IPS-15b (cell line): ENCODE results near the gene GSTP1.

Experiments
- H3K27me3 ChIP-seq: one replicate; pipeline ENCODE4 v1.6.1; 2013; ENCODE audit warnings: low read length; ENCODE audit not compliant: control insufficient read depth, insufficient read depth
- H3K36me3 ChIP-seq: one replicate; pipeline ENCODE4 v1.6.1; 2013; ENCODE audit warnings: low read length; ENCODE audit not compliant: control insufficient read depth, insufficient read depth
- H3K4me1 ChIP-seq: one replicate; pipeline ENCODE4 v1.6.1; 2013; ENCODE audit warnings: mild to moderate bottlenecking, low read length; ENCODE audit not compliant: control insufficient read depth, insufficient read depth
- H3K4me3 ChIP-seq: one replicate; pipeline ENCODE4 v1.5.1; 2013; ENCODE audit warnings: low read depth, low read length
- H3K9ac ChIP-seq: one replicate; pipeline ENCODE4 v1.6.1; 2013; ENCODE audit warnings: low read depth, mild to moderate bottlenecking, low read length
- H3K9me3 ChIP-seq: one replicate; pipeline ENCODE4 v1.6.1; 2013; ENCODE audit warnings: mild to moderate bottlenecking, low read length; ENCODE audit not compliant: control insufficient read depth, insufficient read depth

GSTP1 gene

GRCh38 chr11:67583247-67584204 is at the start of gene GSTP1:
Gene GSTP1, plus strand, starts transcription at chr11:67583812. Its CDS starts 32 bp downstream, at chr11:67583844.
- Histone ChIP-seq H3K9me3 (no peaks in the 10 kb centered on the region), H3K36me3 (peaks cover 32% of the 10 kb centered on the region), H3K4me3 (peak within 1 kb of the TSS; percentile 87), H3K9ac (peak within 1 kb of the TSS; percentile 85), H3K4me1 (peaks cover 22% of the 10 kb centered on the region), H3K27me3 (peaks cover 3% of the 10 kb centered on the region)

- H3K4me1 ChIP-seq = no peaks in the 10 kb centered on the region
- no peak overlapping the region for H3K4me3 ChIP-seq
- H3K9me3 ChIP-seq = peaks cover 10% of the 10 kb centered on the region
- H3K36me3 ChIP-seq = no peaks in the 10 kb centered on the region
- no peak overlapping the region for H3K9ac ChIP-seq
- H3K27me3 ChIP-seq = no peaks in the 10 kb centered on the region
Measured at GRCh38 chr11:67534070-67534679, 49.4 kb upstream of the GSTP1 start.

- H3K9ac ChIP-seq = no peak overlapping the region
- peaks cover 10% of the 10 kb centered on the region for H3K9me3 ChIP-seq
Measured at GRCh38 chr11:67535561-67535960, 48.1 kb upstream of the GSTP1 start.

GRCh38 chr11:67538306-67538705 is 45.3 kb upstream of the GSTP1 start:
- Histone ChIP-seq H3K9ac (no peak overlapping the region), H3K27me3 (no peaks in the 10 kb centered on the region), H3K36me3 (no peaks in the 10 kb centered on the region), H3K4me3 (no peak overlapping the region), H3K9me3 (peaks cover 9% of the 10 kb centered on the region), H3K4me1 (peaks cover 4% of the 10 kb centered on the region)

More at GRCh38 chr11:67535561-67535960, 48.1 kb upstream of the GSTP1 start:
- H3K27me3 ChIP-seq = no peaks in the 10 kb centered on the region
- no peaks in the 10 kb centered on the region for H3K36me3 ChIP-seq
- H3K4me1 ChIP-seq = no peaks in the 10 kb centered on the region
- H3K4me3 ChIP-seq = no peak overlapping the region

GRCh38 chr11:67538823-67539505 is 44.6 kb upstream of the GSTP1 start:
- H3K9ac ChIP-seq = no peak overlapping the region
- H3K4me3 ChIP-seq = no peak overlapping the region
- peaks cover 2% of the 10 kb centered on the region for H3K9me3 ChIP-seq
- H3K36me3 ChIP-seq = no peaks in the 10 kb centered on the region
- no peaks in the 10 kb centered on the region for H3K27me3 ChIP-seq
- H3K4me1 ChIP-seq = peaks cover 4% of the 10 kb centered on the region

GRCh38 chr11:67539550-67539949 is 44.1 kb upstream of the GSTP1 start:
- Histone ChIP-seq H3K9ac (no peak overlapping the region), H3K9me3 (no peaks in the 10 kb centered on the region), H3K4me3 (no peak overlapping the region), H3K36me3 (no peaks in the 10 kb centered on the region), H3K4me1 (peaks cover 4% of the 10 kb centered on the region), H3K27me3 (no peaks in the 10 kb centered on the region)

GRCh38 chr11:67541198-67541597 is 42.4 kb upstream of the GSTP1 start:
- H3K9ac ChIP-seq = no peak overlapping the region
- H3K4me1 ChIP-seq = peaks cover 4% of the 10 kb centered on the region
- H3K4me3 ChIP-seq = no peak overlapping the region
- H3K36me3 ChIP-seq = no peaks in the 10 kb centered on the region
- H3K9me3 ChIP-seq = no peaks in the 10 kb centered on the region
- H3K27me3 ChIP-seq = no peaks in the 10 kb centered on the region

GRCh38 chr11:67542169-67542568 is 41.4 kb upstream of the GSTP1 start:
- H3K4me3 ChIP-seq = no peak overlapping the region
- no peak overlapping the region for H3K9ac ChIP-seq
- H3K9me3 ChIP-seq = no peaks in the 10 kb centered on the region
- H3K4me1 ChIP-seq = peaks cover 4% of the 10 kb centered on the region
- H3K36me3 ChIP-seq = no peaks in the 10 kb centered on the region
- H3K27me3 ChIP-seq = no peaks in the 10 kb centered on the region

- Histone ChIP-seq H3K27me3 (no peaks in the 10 kb centered on the region), H3K9me3 (no peaks in the 10 kb centered on the region), H3K36me3 (no peaks in the 10 kb centered on the region), H3K9ac (no peak overlapping the region), H3K4me3 (no peak overlapping the region), H3K4me1 (peaks cover 4% of the 10 kb centered on the region)
Measured at GRCh38 chr11:67542971-67543370, 40.6 kb upstream of the GSTP1 start.

GRCh38 chr11:67543585-67543984 is 40.0 kb upstream of the GSTP1 start:
- no peaks in the 10 kb centered on the region for H3K9me3 ChIP-seq
- no peaks in the 10 kb centered on the region for H3K36me3 ChIP-seq

GRCh38 chr11:67544616-67545242 is 38.9 kb upstream of the GSTP1 start:
- no peaks in the 10 kb centered on the region for H3K9me3 ChIP-seq
- H3K36me3 ChIP-seq = no peaks in the 10 kb centered on the region
- no peak overlapping the region for H3K4me3 ChIP-seq
- no peak overlapping the region for H3K9ac ChIP-seq
- no peaks in the 10 kb centered on the region for H3K27me3 ChIP-seq
- peaks cover 4% of the 10 kb centered on the region for H3K4me1 ChIP-seq

More at GRCh38 chr11:67543585-67543984, 40.0 kb upstream of the GSTP1 start:
- no peak overlapping the region for H3K4me3 ChIP-seq
- no peaks in the 10 kb centered on the region for H3K27me3 ChIP-seq
- H3K4me1 ChIP-seq = peaks cover 4% of the 10 kb centered on the region
- no peak overlapping the region for H3K9ac ChIP-seq
